ENCODE measurements around the gene PAWR. TPM values are rescaled to one million over a fixed set of nuclear protein-coding genes. Genes with fewer than 3 reads are reported as not detected.

The PAWR gene
- total RNA-seq, 1 experiment from 2014 or later, result 55.3 TPM

DNA sequence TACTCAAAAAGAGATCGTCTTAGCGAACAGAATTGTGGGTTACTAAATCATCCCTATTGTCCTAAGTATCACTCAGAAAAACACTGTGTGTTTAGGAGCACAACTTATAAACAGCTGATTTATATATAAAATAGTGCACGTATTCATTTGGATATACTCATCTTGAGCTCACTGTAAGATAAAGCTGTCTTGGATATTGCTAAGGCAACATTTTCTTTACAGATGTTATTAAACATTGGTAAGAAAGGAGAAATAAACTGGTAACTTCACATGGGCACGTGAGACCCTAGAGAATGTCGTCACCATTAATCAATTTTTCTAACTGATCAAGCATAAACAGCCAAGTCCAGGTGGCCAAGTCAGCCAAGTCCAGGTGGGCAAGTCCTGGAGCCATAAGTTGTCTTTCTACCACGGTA, 1.7 kb downstream of the PAWR start:
- intact Hi-C loops (cut with micrococcal nuclease; ENCODE audit: unreplicated experiment), result no loop called here
- POLR2A ChIA-PET (ENCODE audit: low non-redundant PET), result no interaction called here
- H3K27ac ChIP-seq (ENCODE audit: low read depth, low read length, poor library complexity, severe bottlenecking), result peak overlapping the region; percentile 67
- H3K9me3 ChIP-seq (ENCODE audit: low read depth, low read length, poor library complexity, severe bottlenecking), result no peaks in the 10 kb centered on the region
- no TSS peak for BruUV-seq (replicated peaks)
- CTCF ChIA-PET, result no interaction called here
- peaks cover 35% of the 10 kb centered on the region for H3K4me1 ChIP-seq (ENCODE audit: insufficient read depth, low read length, poor library complexity, severe bottlenecking)
- H3K27me3 ChIP-seq (replicated peaks; ENCODE audit: insufficient read depth, low read depth, low read length, poor library complexity), result no peaks in the 10 kb centered on the region
- TF ChIP-seq CTCF (conservative IDR thresholded peaks at IDR 0.05; ENCODE audit: low read depth, low read length) (no peak), EZH2 (IDR thresholded peaks at IDR 0.05; ENCODE audit: borderline replicate concordance, low read depth, low read length, poor library complexity, severe bottlenecking) (no peak)
- peak; percentile 22 for DNase-seq (ENCODE audit: low spot score)
- H3K36me3 ChIP-seq (ENCODE audit: insufficient read depth, low read length, poor library complexity, severe bottlenecking), result no peaks in the 10 kb centered on the region
- peak overlapping the region; percentile 90 for H3K4me3 ChIP-seq (ENCODE audit: low read depth, low read length, poor library complexity, severe bottlenecking)

DNA sequence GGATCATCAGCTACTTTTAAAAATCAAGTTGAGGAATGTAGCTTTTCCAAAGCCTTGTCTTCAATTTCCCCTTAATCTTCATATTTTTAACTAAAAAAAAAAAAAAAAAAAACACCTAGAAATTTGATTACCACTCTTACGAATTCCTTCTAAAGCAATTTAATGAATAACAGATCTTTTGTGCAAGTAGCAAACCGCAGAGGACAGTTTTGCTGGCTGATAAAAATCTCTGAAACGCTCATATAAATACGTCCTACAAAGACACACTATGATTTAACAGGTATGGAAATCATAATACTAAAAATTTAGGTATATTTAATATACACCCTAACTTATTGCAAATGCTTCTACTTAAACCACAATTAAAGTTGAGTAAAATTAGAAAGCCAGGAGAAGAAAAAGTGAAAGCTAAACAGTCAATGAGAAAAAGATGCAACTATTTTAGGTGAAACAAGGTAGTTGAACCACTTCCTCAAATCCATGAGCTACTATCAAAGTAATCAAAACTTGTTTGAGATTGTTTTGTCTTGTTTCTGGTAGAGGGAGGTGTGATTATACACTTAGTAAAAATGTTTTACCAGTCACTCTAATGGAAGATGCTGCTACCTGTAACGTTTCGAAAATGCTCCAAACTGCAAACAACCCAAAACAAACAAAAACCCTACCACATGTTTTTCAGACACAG, 2.2 kb downstream of the PAWR start:
- intact Hi-C loops (cut with micrococcal nuclease; ENCODE audit: unreplicated experiment), result no loop called here
- CTCF ChIA-PET, result interaction anchor here (0.7 kb wide), 2 partner anchors 24 to 96 kb away, joined by 3 to 5 read pairs; no protein-coding TSS in a partner anchor
- no peaks in the 10 kb centered on the region for H3K27me3 ChIP-seq (replicated peaks; ENCODE audit: insufficient read depth, low read depth, low read length, poor library complexity)
- peak overlapping the region; percentile 67 for H3K27ac ChIP-seq (ENCODE audit: low read depth, low read length, poor library complexity, severe bottlenecking)
- peak overlapping the region; percentile 90 for H3K4me3 ChIP-seq (ENCODE audit: low read depth, low read length, poor library complexity, severe bottlenecking)
- BruUV-seq (replicated peaks), result no TSS peak
- H3K4me1 ChIP-seq (ENCODE audit: insufficient read depth, low read length, poor library complexity, severe bottlenecking), result peaks cover 35% of the 10 kb centered on the region
- no peak for TF ChIP-seq EZH2 (IDR thresholded peaks at IDR 0.05; ENCODE audit: borderline replicate concordance, low read depth, low read length, poor library complexity, severe bottlenecking)
- TF ChIP-seq CTCF (conservative IDR thresholded peaks at IDR 0.05; ENCODE audit: low read depth, low read length), result no peak
- H3K36me3 ChIP-seq (ENCODE audit: insufficient read depth, low read length, poor library complexity, severe bottlenecking), result no peaks in the 10 kb centered on the region
- POLR2A ChIA-PET (ENCODE audit: low non-redundant PET), result no interaction called here
- DNase-seq (ENCODE audit: low spot score), result no peak
- H3K9me3 ChIP-seq (ENCODE audit: low read depth, low read length, poor library complexity, severe bottlenecking), result no peaks in the 10 kb centered on the region

GRCh38 chr12:79687711-79688260, 3.0 kb downstream of the PAWR start:
- Histone ChIP-seq H3K4me1 (ENCODE audit: insufficient read depth, low read length, poor library complexity, severe bottlenecking) (peaks cover 27% of the 10 kb centered on the region), H3K9me3 (ENCODE audit: low read depth, low read length, poor library complexity, severe bottlenecking) (no peaks in the 10 kb centered on the region), H3K27ac (ENCODE audit: low read depth, low read length, poor library complexity, severe bottlenecking) (no peak overlapping the region), H3K36me3 (ENCODE audit: insufficient read depth, low read length, poor library complexity, severe bottlenecking) (no peaks in the 10 kb centered on the region), H3K27me3 (replicated peaks; ENCODE audit: insufficient read depth, low read depth, low read length, poor library complexity) (no peaks in the 10 kb centered on the region), H3K4me3 (ENCODE audit: low read depth, low read length, poor library complexity, severe bottlenecking) (peak overlapping the region; percentile 90)
- ChIA-PET POLR2A (ENCODE audit: low non-redundant PET) (no interaction called here), CTCF (interaction anchor here (0.7 kb wide), 2 partner anchors 23 to 97 kb away, joined by 3 to 5 read pairs; no protein-coding TSS in a partner anchor)
- DNase-seq (ENCODE audit: low spot score), result no peak
- TF ChIP-seq EZH2 (IDR thresholded peaks at IDR 0.05; ENCODE audit: borderline replicate concordance, low read depth, low read length, poor library complexity, severe bottlenecking), result no peak
- no peak for TF ChIP-seq CTCF (conservative IDR thresholded peaks at IDR 0.05; ENCODE audit: low read depth, low read length)
- intact Hi-C loops (cut with micrococcal nuclease; ENCODE audit: unreplicated experiment), result no loop called here
- no TSS peak for BruUV-seq (replicated peaks)

All from A673 (cell line).